HG03442 (cell line): ENCODE results near the gene CA10.

Experiments used
- ATAC-seq: cut with Tn5 transposase; IDR thresholded peaks from one replicate; pipeline ENCODE4 v1.9.1; 2021; ENCODE audit warnings: mild to moderate bottlenecking, moderate library complexity; ENCODE audit not compliant: unreplicated experiment

Gene CA10

GRCh38 chr17:51611585-51611984 lies 546.9 kb downstream of the CA10 start:
- ATAC-seq = no peak

GRCh38 chr17:51610834-51611233 lies 547.7 kb downstream of the CA10 start:
- no peak for ATAC-seq

GRCh38 chr17:51610155-51610554 lies 548.4 kb downstream of the CA10 start:
- ATAC-seq = no peak

GRCh38 chr17:51608251-51608933 lies 550.1 kb downstream of the CA10 start:
- no peak for ATAC-seq

GRCh38 chr17:51607512-51607911 lies 551.0 kb downstream of the CA10 start:
- ATAC-seq = no peak

GRCh38 chr17:51604299-51605020 lies 554.1 kb downstream of the CA10 start:
- ATAC-seq = no peak

- no peak for ATAC-seq
Observed at GRCh38 chr17:51601622-51602261, 556.8 kb downstream of the CA10 start.

- no peak for ATAC-seq
Observed at GRCh38 chr17:51598824-51599223, 559.7 kb downstream of the CA10 start.

- ATAC-seq = no peak
Observed at GRCh38 chr17:51597345-51597744, 561.2 kb downstream of the CA10 start.

GRCh38 chr17:51595826-51596398 lies 562.6 kb downstream of the CA10 start:
- no peak for ATAC-seq

- no peak for ATAC-seq
Observed at GRCh38 chr17:51590071-51590656, 568.4 kb downstream of the CA10 start.

GRCh38 chr17:51588063-51588462 lies 570.5 kb downstream of the CA10 start:
- no peak for ATAC-seq

- no peak for ATAC-seq
Observed at GRCh38 chr17:51587516-51587915, 571.0 kb downstream of the CA10 start.

GRCh38 chr17:51585514-51586104 lies 572.9 kb downstream of the CA10 start:
- no peak for ATAC-seq

- ATAC-seq = no peak
Observed at GRCh38 chr17:51580869-51581268, 577.6 kb downstream of the CA10 start.
